HG03342 (cell line): ENCODE measurements around the gene ZKSCAN8.
"Not testable (repeated sequence)": the region's sequence is repeated elsewhere in the genome, so short reads cannot be mapped to it uniquely, and the experiment has no call there.

Experiments
- ATAC-seq: cut with Tn5 transposase; IDR thresholded peaks from one replicate; pipeline ENCODE4 v1.9.1; 2021; ENCODE audit warnings: mild to moderate bottlenecking, moderate library complexity; ENCODE audit not compliant: unreplicated experiment

The ZKSCAN8 gene

DNA sequence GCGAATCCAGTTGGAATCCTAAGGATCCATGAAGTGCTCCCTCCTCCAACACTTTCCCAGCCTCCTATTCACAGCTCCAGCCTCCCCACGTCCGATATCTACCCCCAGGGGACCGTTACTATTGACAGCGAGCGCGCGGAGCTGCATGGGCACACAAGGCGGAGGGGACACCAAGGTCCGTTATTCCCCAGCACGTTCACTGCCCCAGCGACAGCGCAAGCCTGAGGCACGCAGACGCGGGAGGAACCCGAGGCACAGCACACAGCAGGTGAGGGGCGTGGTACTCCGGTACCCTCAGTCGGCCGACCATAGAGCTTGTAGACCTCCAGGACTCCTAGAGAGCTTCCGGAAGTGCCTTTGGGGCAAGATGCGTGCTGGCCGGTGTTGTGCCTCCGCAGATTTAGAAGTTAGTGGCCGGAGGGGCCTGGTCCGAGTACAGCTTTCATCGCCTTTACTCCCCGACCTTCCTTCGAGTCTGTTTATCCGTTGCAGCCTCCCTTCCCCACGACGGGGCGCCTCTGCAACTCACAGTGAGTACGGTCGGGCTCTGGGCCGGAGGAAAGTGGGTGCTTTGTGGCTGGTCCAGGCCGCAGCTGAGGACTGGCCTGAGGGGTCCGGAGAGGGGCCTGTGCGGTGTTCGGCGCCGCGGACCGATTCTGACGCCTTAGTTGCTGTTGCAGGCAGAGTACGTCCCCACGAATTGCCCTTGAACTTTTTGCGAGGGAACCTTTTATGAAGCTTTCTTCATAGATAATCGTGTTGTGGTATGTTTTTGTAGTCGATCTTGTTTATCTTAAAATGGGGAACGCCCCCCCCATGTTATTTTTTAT lies at the start of gene ZKSCAN8:
ZKSCAN8 (plus strand) TSS at position 384 of the 830 bp plus-strand sequence. CDS start 6,525 bp downstream, outside the sequence.
- ATAC-seq: peak; percentile 75

GRCh38 chr6:28102222-28102621 lies 39.5 kb upstream of the ZKSCAN8 start:
- not testable (repeated sequence) for ATAC-seq

GRCh38 chr6:28102699-28103098 lies 39.0 kb upstream of the ZKSCAN8 start:
- ATAC-seq: not testable (repeated sequence)

- ATAC-seq: peak; percentile 97
These were observed 37.1 kb upstream of the ZKSCAN8 start for GRCh38 chr6:28104392-28105244.

DNA sequence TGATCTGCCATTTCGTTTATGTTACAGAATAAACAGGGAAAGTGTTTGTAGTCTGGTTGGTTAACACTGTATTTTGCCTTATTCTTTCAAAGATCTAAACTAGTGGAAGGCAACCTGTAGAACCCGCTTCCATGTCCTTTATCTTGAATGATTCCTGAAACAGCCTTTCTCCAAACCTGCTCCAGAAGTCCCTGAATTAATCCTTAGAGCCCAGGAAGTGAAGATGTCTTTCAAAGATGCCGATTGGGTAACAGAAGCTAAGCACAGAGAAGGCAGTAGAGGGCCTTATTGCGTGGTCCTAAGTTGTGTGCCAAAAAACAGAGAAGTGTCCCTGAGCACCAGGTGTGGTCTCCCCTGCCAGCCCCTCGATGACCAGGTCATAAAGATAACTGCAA lies 36.4 kb upstream of the ZKSCAN8 start:
- peak; percentile 22 for ATAC-seq

GRCh38 chr6:28107506-28107905 lies 34.2 kb upstream of the ZKSCAN8 start:
- no peak for ATAC-seq

- ATAC-seq: no peak
These were observed 29.7 kb upstream of the ZKSCAN8 start for GRCh38 chr6:28111964-28112363.

GRCh38 chr6:28115799-28116198 lies 25.9 kb upstream of the ZKSCAN8 start:
- no peak for ATAC-seq

GRCh38 chr6:28117386-28118050 lies 24.2 kb upstream of the ZKSCAN8 start:
- no peak for ATAC-seq

- ATAC-seq: no peak
These were observed 23.5 kb upstream of the ZKSCAN8 start for GRCh38 chr6:28118217-28118616.

DNA sequence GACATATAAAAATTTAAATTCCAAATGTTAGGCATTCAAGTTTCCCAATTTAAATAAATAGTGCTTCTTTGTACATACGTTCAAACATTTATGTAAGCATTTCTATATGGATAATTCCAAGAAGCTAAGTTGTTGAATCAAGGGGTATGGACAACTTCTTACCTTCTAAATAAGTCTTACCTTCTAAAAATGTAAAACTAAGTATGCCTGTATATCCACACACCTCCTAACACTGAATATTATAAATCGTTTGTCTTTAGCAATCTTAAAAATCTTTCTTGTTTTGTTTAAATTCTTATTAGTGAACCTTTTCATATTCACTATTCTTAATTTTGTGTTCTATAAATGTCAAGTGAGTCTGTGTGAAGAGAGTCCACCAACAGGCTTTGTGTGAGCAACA lies 19.8 kb upstream of the ZKSCAN8 start:
- ATAC-seq: no peak

DNA sequence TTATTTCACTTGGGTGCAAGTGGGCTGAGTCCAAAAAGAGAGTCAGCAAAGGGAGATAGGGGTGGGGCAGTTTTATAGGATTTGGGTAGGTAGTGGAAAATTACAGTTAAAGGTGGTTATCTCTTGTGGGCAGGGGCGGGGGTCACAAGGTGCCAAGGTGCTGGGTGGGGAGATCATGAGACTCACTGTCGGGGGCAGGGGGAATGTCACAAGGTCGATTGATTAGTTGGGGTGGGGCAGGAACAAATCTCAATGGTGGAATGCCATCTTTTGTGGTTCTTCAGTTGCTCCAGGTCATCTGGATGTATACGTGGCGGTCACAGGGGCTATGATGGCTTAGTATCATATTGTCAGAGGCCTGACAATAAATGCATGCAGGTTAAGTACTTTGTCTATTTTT lies 19.4 kb upstream of the ZKSCAN8 start:
- not testable (repeated sequence) for ATAC-seq

DNA sequence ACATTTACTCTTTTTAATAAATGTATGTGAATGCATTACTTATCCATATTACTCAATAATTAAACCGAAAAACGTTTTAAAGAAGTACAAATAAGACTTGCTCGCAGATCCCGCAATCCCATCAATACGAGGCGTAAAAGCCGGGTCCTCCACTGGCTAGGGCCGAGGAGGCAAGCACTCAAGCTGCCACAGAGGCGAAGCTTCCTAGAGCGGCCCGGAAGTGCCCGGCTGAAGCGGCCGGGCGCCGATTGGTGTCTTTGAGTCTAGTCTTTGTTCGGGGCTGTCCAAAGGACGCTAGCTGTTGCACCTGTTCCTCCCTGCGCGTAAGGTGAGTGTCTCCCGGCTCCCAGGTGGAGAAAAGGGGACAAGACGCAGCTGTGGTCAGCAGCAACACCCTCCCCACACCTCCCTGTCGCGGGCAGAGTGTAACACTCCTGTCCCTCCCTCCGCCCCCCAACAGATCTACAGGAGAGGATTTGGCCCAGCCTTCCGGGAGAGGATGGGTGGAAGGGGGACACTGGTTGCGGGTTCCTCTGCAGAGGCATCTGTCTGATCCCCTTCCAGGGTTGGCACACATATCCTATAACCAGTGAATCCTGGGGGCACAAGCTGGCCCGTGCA lies 17.2 kb upstream of the ZKSCAN8 start, which contains the start of gene ZSCAN16:
ZSCAN16 (plus strand) TSS at position 260 of the 621 bp plus-strand sequence. CDS start 835 bp downstream, outside the sequence.
- peak; percentile 90 for ATAC-seq

DNA sequence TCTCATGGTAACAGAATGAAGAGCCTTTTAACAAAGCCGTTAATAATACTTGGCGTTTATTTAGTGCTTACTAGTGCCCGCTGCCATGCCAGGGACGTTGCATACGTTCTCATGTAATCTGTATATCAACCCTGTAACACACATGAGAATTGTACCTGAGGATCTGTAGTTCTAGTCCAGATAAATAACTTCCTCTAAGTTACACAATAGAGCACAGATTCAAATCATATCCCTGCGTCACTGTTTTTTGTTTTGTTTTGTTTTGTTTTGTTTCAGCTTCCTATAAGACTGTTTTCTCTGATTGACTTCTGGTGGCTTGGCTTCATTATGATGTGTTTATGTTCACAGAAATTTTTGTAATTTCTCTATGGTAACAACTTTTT lies 16.7 kb upstream of the ZKSCAN8 start:
- ATAC-seq: no peak

DNA sequence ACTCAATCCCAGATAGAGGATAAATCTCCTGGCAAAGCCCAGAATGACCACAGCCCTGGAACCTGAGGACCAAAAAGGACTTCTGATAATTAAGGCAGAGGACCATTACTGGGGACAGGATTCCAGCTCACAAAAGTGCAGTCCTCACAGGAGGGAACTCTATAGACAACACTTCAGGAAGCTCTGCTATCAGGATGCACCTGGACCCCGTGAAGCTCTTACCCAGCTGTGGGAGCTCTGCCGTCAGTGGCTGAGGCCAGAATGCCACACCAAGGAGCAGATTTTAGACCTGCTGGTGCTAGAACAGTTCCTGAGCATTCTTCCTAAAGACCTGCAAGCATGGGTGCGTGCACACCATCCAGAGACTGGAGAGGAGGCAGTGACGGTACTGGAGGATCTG lies 16.3 kb upstream of the ZKSCAN8 start:
- no peak for ATAC-seq

GRCh38 chr6:28134015-28134414 lies 7.7 kb upstream of the ZKSCAN8 start:
- no peak for ATAC-seq

GRCh38 chr6:28134716-28135115 lies 7.0 kb upstream of the ZKSCAN8 start:
- ATAC-seq: no peak

- ATAC-seq: no peak
These were observed 6.3 kb upstream of the ZKSCAN8 start for GRCh38 chr6:28135393-28135792.

- peak; percentile 50 for ATAC-seq
These were observed 4.8 kb upstream of the ZKSCAN8 start for GRCh38 chr6:28136585-28137504.
